K562 (cell line): Measurements from ENCODE around the gene VILL. TPM values are rescaled to one million over a fixed set of nuclear protein-coding genes. Genes with fewer than 3 reads are reported as not detected.
A peak's percentile ranks its signal among the peaks of the same experiment; 100 is the strongest.

Experiments
- ARID2 ChIP-seq: fragments of 450-650 bp; IDR thresholded peaks from 2 replicates; pipeline ENCODE4 v1.6.1; 2017; ENCODE audit warnings: antibody characterized with exemption, mild to moderate bottlenecking
- BACH1 ChIP-seq: fragments of 200-800 bp; sonication (Bioruptor generic); IDR thresholded peaks from 2 replicates; pipeline ENCODE4 v1.6.1; 2016; ENCODE audit warnings: missing genetic modification characterization, missing compliant biosample characterization
- BRD4 ChIP-seq: fragments of 200-600 bp; sonication (generic); IDR thresholded peaks from 2 replicates; pipeline ENCODE4 v1.6.1; 2017; ENCODE audit warnings: inconsistent platforms
- CBX5 ChIP-seq: IDR thresholded peaks from 2 replicates; pipeline ENCODE4 v1.6.1; 2014; ENCODE audit warnings: low read depth, borderline replicate concordance
- CCNT2 ChIP-seq: IDR thresholded peaks from 2 replicates; pipeline ENCODE4 v1.6.1; 2011; ENCODE audit warnings: borderline replicate concordance, low read depth, mild to moderate bottlenecking, moderate library complexity, mixed read lengths, low read length; ENCODE audit not compliant: insufficient read length; ENCODE audit errors: extremely low read depth
- CSDE1 ChIP-seq, 2 experiments: fragments of 450-650 bp; IDR thresholded peaks; 2 replicates each; pipeline ENCODE4 v1.6.1; 2016; ENCODE audit warnings: mild to moderate bottlenecking in 1 of 2
- DIDO1 ChIP-seq: fragments of 450-650 bp; IDR thresholded peaks from 2 replicates; pipeline ENCODE4 v1.6.1; 2016; ENCODE audit warnings: low read depth, missing biosample characterization, missing genetic modification characterization
- E4F1 ChIP-seq: fragments of 250-450 bp; sonication (Bioruptor Pico); IDR thresholded peaks from 2 replicates; pipeline ENCODE4 v1.5.0; 2021; ENCODE audit warnings: mild to moderate bottlenecking, borderline replicate concordance
- ELF1 ChIP-seq: fragments of 200-800 bp; sonication (Bioruptor generic); IDR thresholded peaks from 2 replicates; pipeline ENCODE4 v1.6.1; 2016; ENCODE audit warnings: missing genetic modification characterization, missing compliant biosample characterization
- GATAD2A ChIP-seq: fragments of 450-650 bp; IDR thresholded peaks from 2 replicates; pipeline ENCODE4 v1.6.1; 2017
- GTF2F1 ChIP-seq: IDR thresholded peaks from 2 replicates; pipeline ENCODE4 v1.6.1; 2011; ENCODE audit warnings: low read depth, low read length, improper control_type of control experiment
- HDAC8 ChIP-seq: fragments of 450-650 bp; IDR thresholded peaks from 2 replicates; pipeline ENCODE4 v1.6.1; 2016; ENCODE audit warnings: mild to moderate bottlenecking, missing genetic modification characterization, moderate library complexity, missing compliant biosample characterization
- NBN ChIP-seq: fragments of 450-650 bp; IDR thresholded peaks from 2 replicates; pipeline ENCODE4 v1.6.1; 2016; ENCODE audit warnings: low read depth, mild to moderate bottlenecking
- NFRKB ChIP-seq: fragments of 450-650 bp; IDR thresholded peaks from 2 replicates; pipeline ENCODE4 v1.6.1; 2016; ENCODE audit warnings: low read depth
- SIRT6 ChIP-seq: IDR thresholded peaks from one replicate; pipeline ENCODE4 v1.6.1; 2012; ENCODE audit warnings: low read depth, mild to moderate bottlenecking, control low read depth, inconsistent platforms, low read length, moderate library complexity
- SMARCE1 ChIP-seq: fragments of 450-650 bp; IDR thresholded peaks from 2 replicates; pipeline ENCODE4 v1.7.1; 2016; ENCODE audit warnings: mild to moderate bottlenecking
- SREBF1 ChIP-seq: fragments of 150-350 bp; IDR thresholded peaks from 2 replicates; pipeline ENCODE4 v1.6.1; 2014; ENCODE audit warnings: antibody characterized with exemption, low read depth, low read length, borderline replicate concordance
- SRF ChIP-seq, 2 experiments: fragments of 250-450, 450-650 bp in 1 of 2; sonication (Bioruptor Pico) in 1 of 2; sonication (generic) in 1 of 2; formaldehyde crosslinking; IDR thresholded peaks; 2 replicates each; pipeline versions ENCODE4 v1.5.0 to v1.5.1; 2020 to 2022; ENCODE audit warnings: mild to moderate bottlenecking in 1 of 2, missing genetic modification reagents in 1 of 2
- TEAD1 ChIP-seq, 2 experiments: fragments of 450-650 bp in 1 of 2; sonication (generic) in 1 of 2; formaldehyde crosslinking; IDR thresholded peaks; 2 replicates each; pipeline versions ENCODE4 v1.4.0 to v1.8.0; 2020 to 2022; ENCODE audit warnings: mild to moderate bottlenecking in 2 of 2, missing genetic modification reagents in 1 of 2
- TGIF2 ChIP-seq: sonication (generic); formaldehyde crosslinking; IDR thresholded peaks from 2 replicates; pipeline ENCODE4 v1.8.1; 2022; ENCODE audit warnings: mild to moderate bottlenecking, missing genetic modification reagents, moderate library complexity
- ZNF668 ChIP-seq: fragments of 250-450 bp; sonication (Bioruptor Pico); IDR thresholded peaks from 2 replicates; pipeline ENCODE4 v1.8.0; 2022; ENCODE audit warnings: mild to moderate bottlenecking, inconsistent platforms
- ZNF79 ChIP-seq: fragments of 250-450 bp; sonication (Bioruptor Pico); IDR thresholded peaks from 2 replicates; pipeline ENCODE4 v1.4.0; 2020; ENCODE audit warnings: low read depth, mild to moderate bottlenecking, moderate library complexity
- polyA plus RNA-seq, 8 experiments: library from polyadenylated mRNA; depleted of rRNA in 4 of 8; stranded (reverse) in 5 of 8; unstranded in 3 of 8; fragments of >200 nt; fragmentation: Nextera tagmentation in 2 of 8; fragmentation: Illumina TruSeq in 1 of 8; extraction: Ambion mirVana in 2 of 8; extraction: Trizol in 1 of 8; gene quantifications; 2 replicates each; pipeline versions ENCODE4 v1.2.1 to v1.2.3, GENCODE V29; 2011 to 2014; ENCODE audit warnings: inconsistent platforms in 1 of 8, missing spikeins in 1 of 8
- total RNA-seq, 7 experiments: library from RNA; depleted of rRNA in 6 of 7; stranded (reverse); fragments of >200 nt in 6 of 7; fragmentation: Illumina TruSeq in 2 of 7; extraction: Trizol in 2 of 7; gene quantifications; 2 replicates each; pipeline versions ENCODE4 v1.2.1 to v1.2.3, GENCODE V29; 2011 to 2021; ENCODE audit warnings: low replicate concordance in 1 of 7
- TF ChIP-seq, protein P1 (sequence below): fragments of 250-450 bp; sonication (Bioruptor Pico); IDR thresholded peaks from 2 replicates; pipeline ENCODE4 v1.4.0; 2020; ENCODE audit warnings: mild to moderate bottlenecking, moderate library complexity

Gene VILL
- total and polyA plus RNA-seq, 9 of the 15 experiments (the other 6 are each of a cell fraction or from before 2014, with no cell fraction given): 0.11 to 16.0 (median 8.8) TPM

DNA sequence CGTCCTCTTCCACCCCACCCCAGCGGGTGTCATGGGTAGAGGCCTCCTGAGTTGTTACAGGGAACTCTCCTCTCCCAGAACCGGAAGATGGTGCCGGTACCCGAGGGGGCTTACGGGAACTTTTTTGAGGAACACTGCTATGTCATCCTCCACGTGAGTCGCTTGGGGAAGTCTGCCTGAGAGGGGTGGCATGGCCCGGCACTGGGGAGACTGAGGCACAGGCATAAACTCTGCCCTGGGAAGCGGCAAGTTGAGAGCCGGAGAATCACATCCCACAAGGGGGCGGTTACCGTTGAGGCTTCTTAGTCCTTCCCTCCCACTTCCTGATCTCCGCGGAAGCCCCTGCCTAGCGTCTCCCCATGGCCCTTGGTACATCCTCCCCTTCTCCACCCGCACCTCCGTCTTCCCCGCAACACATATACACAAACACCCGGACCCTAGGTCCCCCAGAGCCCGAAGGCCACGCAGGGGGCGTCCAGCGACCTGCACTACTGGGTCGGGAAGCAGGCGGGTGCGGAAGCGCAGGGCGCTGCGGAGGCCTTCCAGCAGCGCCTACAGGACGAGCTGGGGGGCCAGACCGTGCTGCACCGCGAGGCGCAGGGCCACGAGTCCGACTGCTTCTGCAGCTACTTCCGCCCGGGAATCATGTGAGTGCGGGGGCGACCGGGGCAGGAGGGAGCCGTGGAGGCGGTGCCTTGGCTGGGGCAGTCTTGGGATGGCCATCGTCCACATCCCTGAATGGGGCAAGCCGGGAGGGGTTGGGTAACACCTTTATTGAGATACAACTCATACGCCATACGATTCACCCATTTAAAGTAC, 3.4 kb downstream of the VILL start (continued):
- peak in 1 of 2 experiments; percentile 33; a peak in 2 of 4 replicates for TF ChIP-seq SRF (CRISPR knock-in tag; IDR thresholded peaks at IDR 0.05)
- TF ChIP-seq ZNF79: 0 out of 2 replicates have a peak, but pooled peaks have one; percentile 36
- peak; percentile 83; the same call in 1 of the 2 replicates for TF ChIP-seq HDAC8 (tag)
- peak in 1 of 2 experiments; percentile 7; a peak in 1 of 4 replicates for TF ChIP-seq TEAD1 (CRISPR knock-in tag; IDR thresholded peaks at IDR 0.05)
- peak; percentile 94 for TF ChIP-seq NBN
- 0 out of 2 replicates have a peak, but pooled peaks have one; percentile 24 for TF ChIP-seq TGIF2 (CRISPR knock-in tag)
- TF ChIP-seq E4F1 (CRISPR knock-in tag): no peak
- peak; percentile 1; the same call in 1 of the 2 replicates for TF ChIP-seq BACH1 (tag)
- 0 out of 2 replicates have a peak, but pooled peaks have one; percentile 23 for TF ChIP-seq ARID2
- peak; percentile 82 for TF ChIP-seq CCNT2
- peak; percentile 95 for TF ChIP-seq NFRKB
- peak; percentile 73; the same call in 1 of the 2 replicates for TF ChIP-seq GATAD2A
- no peak for TF ChIP-seq SREBF1
- no peak; the same call in 1 of the 2 replicates for TF ChIP-seq CBX5
- TF ChIP-seq CSDE1 (IDR thresholded peaks at IDR 0.05): no peak
- peak; percentile 91; the same call in 1 of the 2 replicates for TF ChIP-seq BRD4
- peak; percentile 45 for TF ChIP-seq DIDO1 (tag)
- no peak for TF ChIP-seq SIRT6
- peak; percentile 97 for TF ChIP-seq ELF1 (tag)
- TF ChIP-seq GTF2F1: peak; percentile 63; the same call in 1 of the 2 replicates
- TF ChIP-seq SMARCE1: peak; percentile 45; the same call in 1 of the 2 replicates
- TF ChIP-seq ZNF668 (CRISPR knock-in tag): peak; percentile 26; the same call in 1 of the 2 replicates
- TF ChIP-seq, protein P1, sequence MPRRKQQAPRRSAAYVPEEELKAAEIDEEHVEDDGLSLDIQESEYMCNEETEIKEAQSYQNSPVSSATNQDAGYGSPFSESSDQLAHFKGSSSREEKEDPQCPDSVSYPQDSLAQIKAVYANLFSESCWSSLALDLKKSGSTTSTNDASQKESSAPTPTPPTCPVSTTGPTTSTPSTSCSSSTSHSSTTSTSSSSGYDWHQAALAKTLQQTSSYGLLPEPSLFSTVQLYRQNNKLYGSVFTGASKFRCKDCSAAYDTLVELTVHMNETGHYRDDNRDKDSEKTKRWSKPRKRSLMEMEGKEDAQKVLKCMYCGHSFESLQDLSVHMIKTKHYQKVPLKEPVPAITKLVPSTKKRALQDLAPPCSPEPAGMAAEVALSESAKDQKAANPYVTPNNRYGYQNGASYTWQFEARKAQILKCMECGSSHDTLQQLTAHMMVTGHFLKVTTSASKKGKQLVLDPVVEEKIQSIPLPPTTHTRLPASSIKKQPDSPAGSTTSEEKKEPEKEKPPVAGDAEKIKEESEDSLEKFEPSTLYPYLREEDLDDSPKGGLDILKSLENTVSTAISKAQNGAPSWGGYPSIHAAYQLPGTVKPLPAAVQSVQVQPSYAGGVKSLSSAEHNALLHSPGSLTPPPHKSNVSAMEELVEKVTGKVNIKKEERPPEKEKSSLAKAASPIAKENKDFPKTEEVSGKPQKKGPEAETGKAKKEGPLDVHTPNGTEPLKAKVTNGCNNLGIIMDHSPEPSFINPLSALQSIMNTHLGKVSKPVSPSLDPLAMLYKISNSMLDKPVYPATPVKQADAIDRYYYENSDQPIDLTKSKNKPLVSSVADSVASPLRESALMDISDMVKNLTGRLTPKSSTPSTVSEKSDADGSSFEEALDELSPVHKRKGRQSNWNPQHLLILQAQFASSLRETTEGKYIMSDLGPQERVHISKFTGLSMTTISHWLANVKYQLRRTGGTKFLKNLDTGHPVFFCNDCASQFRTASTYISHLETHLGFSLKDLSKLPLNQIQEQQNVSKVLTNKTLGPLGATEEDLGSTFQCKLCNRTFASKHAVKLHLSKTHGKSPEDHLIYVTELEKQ: 0 out of 2 replicates have a peak, but pooled peaks have one; percentile 3
